Hepatocyte (in vitro differentiated cells): Measurements from ENCODE around the gene PTCH2. TPM values are rescaled to one million over a fixed set of nuclear protein-coding genes. Genes with fewer than 3 reads are reported as not detected.

Experiments used
- DNase-seq: peaks from one replicate; pipeline ENCODE4 v3.0.0-alpha.2; 2016; ENCODE audit warnings: low spot score
- H2AFZ ChIP-seq: fragments of 200-600 bp; sonication (generic); 2 replicates; pipeline ENCODE4 v1.6.0; 2016; ENCODE audit warnings: antibody characterized with exemption, mild to moderate bottlenecking
- H3K27ac ChIP-seq: fragments of 200-600 bp; sonication (generic); 2 replicates; pipeline ENCODE4 v1.5.1; 2016; ENCODE audit warnings: mild to moderate bottlenecking
- H3K27me3 ChIP-seq: fragments of 200-600 bp; sonication (generic); 2 replicates; pipeline ENCODE4 v1.6.1; 2016
- H3K36me3 ChIP-seq: fragments of 200-600 bp; sonication (generic); replicated peaks from 2 replicates; pipeline ENCODE4 v1.5.1; 2016; ENCODE audit warnings: low read depth; ENCODE audit not compliant: insufficient read depth
- H3K4me1 ChIP-seq: fragments of 200-600 bp; sonication (generic); 2 replicates; pipeline ENCODE4 v1.5.1; 2016; ENCODE audit warnings: mild to moderate bottlenecking, moderate library complexity; ENCODE audit not compliant: insufficient read depth
- H3K4me2 ChIP-seq: fragments of 200-600 bp; sonication (generic); 2 replicates; pipeline ENCODE4 v1.6.0; 2016
- H3K4me3 ChIP-seq: fragments of 200-600 bp; sonication (generic); 2 replicates; pipeline ENCODE4 v1.5.1; 2016; ENCODE audit warnings: mild to moderate bottlenecking
- H3K79me2 ChIP-seq: fragments of 200-600 bp; sonication (generic); 2 replicates; pipeline ENCODE4 v1.6.0; 2017; ENCODE audit warnings: mild to moderate bottlenecking
- H3K9me2 ChIP-seq: fragments of 200-600 bp; sonication (generic); replicated peaks from 2 replicates; pipeline ENCODE4 v1.6.0; 2017; ENCODE audit warnings: mild to moderate bottlenecking; ENCODE audit not compliant: insufficient read depth
- H3K9me3 ChIP-seq: fragments of 200-600 bp; sonication (generic); 2 replicates; pipeline ENCODE4 v1.5.1; 2016; ENCODE audit warnings: low read depth, mild to moderate bottlenecking
- H4K20me1 ChIP-seq: fragments of 200-600 bp; sonication (generic); 2 replicates; pipeline ENCODE4 v1.6.0; 2016; ENCODE audit warnings: mild to moderate bottlenecking; ENCODE audit not compliant: insufficient read depth, poor library complexity, severe bottlenecking
- EZH2 ChIP-seq: fragments of 200-600 bp; sonication (generic); IDR thresholded peaks from 2 replicates; pipeline ENCODE4 v1.6.1; 2016; ENCODE audit warnings: antibody characterized with exemption, mild to moderate bottlenecking, borderline replicate concordance
- EZH2phosphoT487 ChIP-seq: fragments of 200-600 bp; sonication (generic); IDR thresholded peaks from one replicate; pipeline ENCODE4 v1.6.1; 2018; ENCODE audit warnings: antibody characterized with exemption, mild to moderate bottlenecking, low read depth, moderate library complexity; ENCODE audit not compliant: unreplicated experiment, severe bottlenecking
- WGBS: methylation state at CpG from one replicate; pipeline ENCODE4 v1.1.6; 2016; ENCODE audit warnings: low lambda C conversion rate; ENCODE audit errors: missing lambda C conversion rate; 5-methylcytosine and 5-hydroxymethylcytosine counted together
- polyA plus RNA-seq: library from polyadenylated mRNA; unstranded; fragments of >200 nt; fragmentation: Nextera tagmentation; extraction: Ambion mirVana; gene quantifications from 2 replicates; pipeline ENCODE4 v1.2.1, GENCODE V29; 2016
- total RNA-seq: library from RNA; depleted of rRNA; stranded (reverse); fragments of >200 nt; gene quantifications from 2 replicates; pipeline ENCODE4 v1.2.3, GENCODE V29; 2014
- TF ChIP-seq, protein P1 (sequence below): fragments of 200-600 bp; sonication (generic); IDR thresholded peaks from 2 replicates; pipeline ENCODE4 v1.5.1; 2016; ENCODE audit warnings: antibody characterized with exemption, mild to moderate bottlenecking; ENCODE audit not compliant: poor library complexity

PTCH2 gene
- total and polyA plus RNA-seq, 2 experiments from 2014 or later: 0.43 to 1.3 TPM

DNA sequence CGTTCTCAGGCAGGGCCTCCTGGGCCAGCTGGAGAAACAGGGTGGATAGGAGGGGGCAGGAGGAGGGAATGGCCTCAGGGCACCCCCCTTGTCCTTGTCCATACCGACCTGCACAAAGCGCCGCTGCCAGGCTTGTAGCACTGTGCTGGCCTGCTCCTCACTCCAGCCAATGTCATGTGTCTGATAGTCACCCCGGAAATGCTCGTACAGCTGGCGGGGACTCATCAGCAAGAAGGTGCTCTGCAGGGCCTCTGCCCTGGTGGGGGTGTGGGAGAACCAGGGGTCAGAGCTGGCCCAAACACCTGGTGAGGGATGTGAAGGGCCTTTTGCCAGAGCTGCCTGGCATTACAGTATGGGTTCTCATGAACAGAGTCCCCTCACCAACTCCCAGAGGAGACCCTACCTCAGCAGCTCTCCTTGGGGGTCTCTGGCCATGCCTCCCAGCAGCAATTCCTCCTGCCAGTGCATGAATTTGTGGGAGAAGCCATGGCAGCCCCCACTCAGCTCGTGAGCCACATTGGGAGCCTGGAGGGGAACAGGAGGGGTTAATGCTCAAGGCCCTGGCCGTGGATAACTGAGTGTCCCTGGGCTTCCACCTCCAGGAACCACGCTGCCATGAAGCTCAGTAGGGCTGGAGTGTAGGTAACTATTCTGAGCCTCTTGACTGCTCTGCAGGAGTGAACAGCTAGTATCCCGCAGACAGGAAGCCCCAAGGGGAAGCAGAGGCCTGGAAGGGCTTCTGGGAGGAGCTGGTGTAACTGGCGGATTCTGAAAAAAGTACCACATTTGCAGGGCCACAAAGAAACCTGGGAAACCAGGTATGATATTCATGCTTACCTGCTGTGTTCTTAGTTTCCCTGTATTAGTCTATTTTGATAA, 13.3 kb downstream of the PTCH2 start:
- Histone ChIP-seq H4K20me1 (no peaks in the 10 kb centered on the region), H3K27me3 (no peaks in the 10 kb centered on the region), H3K27ac (no peak overlapping the region), H2AFZ (no peak overlapping the region), H3K9me2 (no peaks in the 10 kb centered on the region), H3K9me3 (no peaks in the 10 kb centered on the region), H3K4me2 (no peak overlapping the region), H3K79me2 (no peaks in the 10 kb centered on the region), H3K36me3 (no peaks in the 10 kb centered on the region), H3K4me3 (no peak overlapping the region), H3K4me1 (no peaks in the 10 kb centered on the region)
- DNase-seq: no peak
- WGBS: 91% methylated on average over 12 of the region's 12 CpGs
- TF ChIP-seq EZH2 (no peak), EZH2phosphoT487 (no peak)
- TF ChIP-seq, protein P1, sequence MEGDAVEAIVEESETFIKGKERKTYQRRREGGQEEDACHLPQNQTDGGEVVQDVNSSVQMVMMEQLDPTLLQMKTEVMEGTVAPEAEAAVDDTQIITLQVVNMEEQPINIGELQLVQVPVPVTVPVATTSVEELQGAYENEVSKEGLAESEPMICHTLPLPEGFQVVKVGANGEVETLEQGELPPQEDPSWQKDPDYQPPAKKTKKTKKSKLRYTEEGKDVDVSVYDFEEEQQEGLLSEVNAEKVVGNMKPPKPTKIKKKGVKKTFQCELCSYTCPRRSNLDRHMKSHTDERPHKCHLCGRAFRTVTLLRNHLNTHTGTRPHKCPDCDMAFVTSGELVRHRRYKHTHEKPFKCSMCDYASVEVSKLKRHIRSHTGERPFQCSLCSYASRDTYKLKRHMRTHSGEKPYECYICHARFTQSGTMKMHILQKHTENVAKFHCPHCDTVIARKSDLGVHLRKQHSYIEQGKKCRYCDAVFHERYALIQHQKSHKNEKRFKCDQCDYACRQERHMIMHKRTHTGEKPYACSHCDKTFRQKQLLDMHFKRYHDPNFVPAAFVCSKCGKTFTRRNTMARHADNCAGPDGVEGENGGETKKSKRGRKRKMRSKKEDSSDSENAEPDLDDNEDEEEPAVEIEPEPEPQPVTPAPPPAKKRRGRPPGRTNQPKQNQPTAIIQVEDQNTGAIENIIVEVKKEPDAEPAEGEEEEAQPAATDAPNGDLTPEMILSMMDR: no peak

DNA sequence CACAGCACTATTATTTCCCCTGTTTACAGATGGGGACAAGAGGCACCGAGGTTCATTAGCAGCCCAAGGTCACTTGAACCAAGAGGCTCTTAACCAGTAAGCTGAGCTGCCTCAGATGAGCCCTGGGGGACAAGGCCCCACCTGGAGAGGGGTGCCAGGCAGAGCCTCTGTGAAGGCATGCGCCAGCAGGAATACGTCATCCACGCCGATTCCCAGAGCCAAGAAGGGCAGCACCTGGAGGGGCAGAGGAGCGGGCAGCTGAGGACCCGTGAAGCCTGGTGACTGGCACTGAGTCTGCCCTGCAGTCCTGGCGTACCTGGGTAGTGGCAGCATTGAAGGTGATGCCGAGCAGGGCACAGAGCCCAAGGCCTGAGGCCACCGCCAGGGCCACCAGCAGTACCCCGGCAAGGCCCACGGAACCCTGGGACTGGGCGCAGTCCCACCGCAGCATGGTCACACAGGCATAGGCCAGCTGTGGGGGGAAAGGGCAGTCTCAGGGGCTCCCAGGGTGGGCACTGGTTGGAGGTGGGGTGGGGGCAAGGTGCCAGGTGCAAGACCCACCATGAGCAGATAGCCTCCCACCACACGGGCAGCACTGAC, 14.1 kb downstream of the PTCH2 start:
- Histone ChIP-seq H4K20me1 (no peaks in the 10 kb centered on the region), H3K79me2 (no peaks in the 10 kb centered on the region), H2AFZ (no peak overlapping the region), H3K9me3 (no peaks in the 10 kb centered on the region), H3K4me3 (no peak overlapping the region), H3K9me2 (no peaks in the 10 kb centered on the region), H3K36me3 (no peaks in the 10 kb centered on the region), H3K27me3 (no peaks in the 10 kb centered on the region), H3K4me1 (no peaks in the 10 kb centered on the region), H3K4me2 (no peak overlapping the region), H3K27ac (no peak overlapping the region)
- no peak for DNase-seq
- 96% methylated on average over 15 of the region's 15 CpGs for WGBS
- TF ChIP-seq, protein P1: no peak
- TF ChIP-seq EZH2phosphoT487 (no peak), EZH2 (no peak)

DNA sequence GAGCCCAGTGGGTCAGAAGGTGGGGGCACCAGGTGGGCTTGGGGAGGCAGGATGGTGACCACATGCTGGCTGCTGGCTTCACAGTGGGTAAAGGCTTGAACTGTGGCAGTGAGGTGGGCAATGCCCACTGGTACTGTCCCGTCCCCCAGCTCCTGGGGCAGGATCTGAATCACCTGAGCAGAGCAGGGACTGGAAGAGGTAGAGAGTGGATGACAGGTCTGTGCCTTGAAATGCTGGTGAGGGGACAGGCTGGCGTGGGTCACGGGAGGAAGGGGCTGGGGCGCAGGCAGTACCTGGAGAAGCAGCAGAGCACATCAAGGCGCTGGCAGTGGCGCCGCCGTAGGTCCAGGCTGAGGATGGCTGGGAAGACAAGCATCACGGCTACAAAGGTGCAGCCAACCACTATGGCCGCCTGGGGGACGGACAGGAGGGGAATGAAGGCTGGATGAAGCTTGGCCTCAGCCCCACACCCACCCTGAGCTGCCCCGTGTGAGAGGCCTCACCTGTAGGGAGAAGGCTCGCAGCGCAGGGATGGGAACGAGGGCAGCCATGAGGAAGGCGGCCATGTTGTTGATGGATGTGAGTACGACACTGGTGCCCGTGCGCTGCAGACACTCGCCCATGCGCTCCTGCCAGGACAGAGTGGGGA, 14.9 kb downstream of the PTCH2 start:
- no peaks in the 10 kb centered on the region for H3K4me1 ChIP-seq

More for the DNA sequence above, 14.9 kb downstream of the PTCH2 start:
- 99% methylated on average over 21 of the region's 21 CpGs for whole genome bisulfite sequencing
- no peaks in the 10 kb centered on the region for H3K36me3 ChIP-seq
- H3K4me2 ChIP-seq: no peak overlapping the region
- TF ChIP-seq EZH2 (no peak), EZH2phosphoT487 (no peak)
- TF ChIP-seq, protein P1: no peak
- no peak overlapping the region for H3K27ac ChIP-seq
- no peak overlapping the region for H3K4me3 ChIP-seq
- no peak overlapping the region for H2AFZ ChIP-seq
- no peaks in the 10 kb centered on the region for H3K79me2 ChIP-seq
- no peak for DNase-seq
- H3K9me2 ChIP-seq: no peaks in the 10 kb centered on the region
- H3K9me3 ChIP-seq: no peaks in the 10 kb centered on the region
- H3K27me3 ChIP-seq: no peaks in the 10 kb centered on the region
- H4K20me1 ChIP-seq: no peaks in the 10 kb centered on the region
